ENCODE data around the gene A3GALT2. TPM values are rescaled to one million over a fixed set of nuclear protein-coding genes. Genes with fewer than 3 reads are reported as not detected.

Gene A3GALT2
- total RNA-seq, 1 experiment from 2014 or later = not detected

DNA sequence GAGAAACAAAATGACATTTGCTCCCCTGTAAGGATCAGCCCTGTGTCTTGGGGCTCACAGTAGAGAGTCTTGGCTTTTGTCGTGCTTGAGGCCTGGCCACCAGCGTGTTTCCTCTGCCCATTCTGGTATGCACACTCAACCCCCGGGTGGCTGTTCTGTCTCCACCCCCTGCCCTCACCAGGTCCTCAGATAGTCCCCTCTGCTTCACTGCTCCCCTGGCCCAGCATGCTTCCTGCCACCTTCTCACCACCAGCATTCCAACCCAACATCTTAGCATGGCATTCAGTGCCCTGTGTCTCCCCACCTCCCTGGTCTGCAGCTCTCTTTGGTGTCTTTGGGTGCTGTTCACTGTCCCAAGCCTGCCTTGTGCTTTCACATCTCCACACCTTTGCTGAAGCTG lies 48.4 kb downstream of the A3GALT2 start (continued):
- TF ChIP-seq, protein P1, sequence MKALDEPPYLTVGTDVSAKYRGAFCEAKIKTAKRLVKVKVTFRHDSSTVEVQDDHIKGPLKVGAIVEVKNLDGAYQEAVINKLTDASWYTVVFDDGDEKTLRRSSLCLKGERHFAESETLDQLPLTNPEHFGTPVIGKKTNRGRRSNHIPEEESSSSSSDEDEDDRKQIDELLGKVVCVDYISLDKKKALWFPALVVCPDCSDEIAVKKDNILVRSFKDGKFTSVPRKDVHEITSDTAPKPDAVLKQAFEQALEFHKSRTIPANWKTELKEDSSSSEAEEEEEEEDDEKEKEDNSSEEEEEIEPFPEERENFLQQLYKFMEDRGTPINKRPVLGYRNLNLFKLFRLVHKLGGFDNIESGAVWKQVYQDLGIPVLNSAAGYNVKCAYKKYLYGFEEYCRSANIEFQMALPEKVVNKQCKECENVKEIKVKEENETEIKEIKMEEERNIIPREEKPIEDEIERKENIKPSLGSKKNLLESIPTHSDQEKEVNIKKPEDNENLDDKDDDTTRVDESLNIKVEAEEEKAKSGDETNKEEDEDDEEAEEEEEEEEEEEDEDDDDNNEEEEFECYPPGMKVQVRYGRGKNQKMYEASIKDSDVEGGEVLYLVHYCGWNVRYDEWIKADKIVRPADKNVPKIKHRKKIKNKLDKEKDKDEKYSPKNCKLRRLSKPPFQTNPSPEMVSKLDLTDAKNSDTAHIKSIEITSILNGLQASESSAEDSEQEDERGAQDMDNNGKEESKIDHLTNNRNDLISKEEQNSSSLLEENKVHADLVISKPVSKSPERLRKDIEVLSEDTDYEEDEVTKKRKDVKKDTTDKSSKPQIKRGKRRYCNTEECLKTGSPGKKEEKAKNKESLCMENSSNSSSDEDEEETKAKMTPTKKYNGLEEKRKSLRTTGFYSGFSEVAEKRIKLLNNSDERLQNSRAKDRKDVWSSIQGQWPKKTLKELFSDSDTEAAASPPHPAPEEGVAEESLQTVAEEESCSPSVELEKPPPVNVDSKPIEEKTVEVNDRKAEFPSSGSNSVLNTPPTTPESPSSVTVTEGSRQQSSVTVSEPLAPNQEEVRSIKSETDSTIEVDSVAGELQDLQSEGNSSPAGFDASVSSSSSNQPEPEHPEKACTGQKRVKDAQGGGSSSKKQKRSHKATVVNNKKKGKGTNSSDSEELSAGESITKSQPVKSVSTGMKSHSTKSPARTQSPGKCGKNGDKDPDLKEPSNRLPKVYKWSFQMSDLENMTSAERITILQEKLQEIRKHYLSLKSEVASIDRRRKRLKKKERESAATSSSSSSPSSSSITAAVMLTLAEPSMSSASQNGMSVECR (CRISPR knock-in tag; IDR thresholded peaks at IDR 0.05; ENCODE audit: borderline replicate concordance) = no peak
- TF ChIP-seq NFATC4 (CRISPR knock-in tag; IDR thresholded peaks at IDR 0.05) = no peak
- TF ChIP-seq, protein P2, sequence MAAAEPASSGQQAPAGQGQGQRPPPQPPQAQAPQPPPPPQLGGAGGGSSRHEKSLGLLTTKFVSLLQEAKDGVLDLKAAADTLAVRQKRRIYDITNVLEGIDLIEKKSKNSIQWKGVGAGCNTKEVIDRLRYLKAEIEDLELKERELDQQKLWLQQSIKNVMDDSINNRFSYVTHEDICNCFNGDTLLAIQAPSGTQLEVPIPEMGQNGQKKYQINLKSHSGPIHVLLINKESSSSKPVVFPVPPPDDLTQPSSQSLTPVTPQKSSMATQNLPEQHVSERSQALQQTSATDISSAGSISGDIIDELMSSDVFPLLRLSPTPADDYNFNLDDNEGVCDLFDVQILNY (CRISPR knock-in tag; IDR thresholded peaks at IDR 0.05) = no peak
- no peak for TF ChIP-seq NR1H2 (CRISPR knock-in tag; IDR thresholded peaks at IDR 0.05)
- TF ChIP-seq, protein P3, sequence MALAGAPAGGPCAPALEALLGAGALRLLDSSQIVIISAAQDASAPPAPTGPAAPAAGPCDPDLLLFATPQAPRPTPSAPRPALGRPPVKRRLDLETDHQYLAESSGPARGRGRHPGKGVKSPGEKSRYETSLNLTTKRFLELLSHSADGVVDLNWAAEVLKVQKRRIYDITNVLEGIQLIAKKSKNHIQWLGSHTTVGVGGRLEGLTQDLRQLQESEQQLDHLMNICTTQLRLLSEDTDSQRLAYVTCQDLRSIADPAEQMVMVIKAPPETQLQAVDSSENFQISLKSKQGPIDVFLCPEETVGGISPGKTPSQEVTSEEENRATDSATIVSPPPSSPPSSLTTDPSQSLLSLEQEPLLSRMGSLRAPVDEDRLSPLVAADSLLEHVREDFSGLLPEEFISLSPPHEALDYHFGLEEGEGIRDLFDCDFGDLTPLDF (CRISPR knock-in tag; IDR thresholded peaks at IDR 0.05) = no peak
- no peak for TF ChIP-seq NFE2L1 (CRISPR knock-in tag; IDR thresholded peaks at IDR 0.05)
- TF ChIP-seq, protein P4, sequence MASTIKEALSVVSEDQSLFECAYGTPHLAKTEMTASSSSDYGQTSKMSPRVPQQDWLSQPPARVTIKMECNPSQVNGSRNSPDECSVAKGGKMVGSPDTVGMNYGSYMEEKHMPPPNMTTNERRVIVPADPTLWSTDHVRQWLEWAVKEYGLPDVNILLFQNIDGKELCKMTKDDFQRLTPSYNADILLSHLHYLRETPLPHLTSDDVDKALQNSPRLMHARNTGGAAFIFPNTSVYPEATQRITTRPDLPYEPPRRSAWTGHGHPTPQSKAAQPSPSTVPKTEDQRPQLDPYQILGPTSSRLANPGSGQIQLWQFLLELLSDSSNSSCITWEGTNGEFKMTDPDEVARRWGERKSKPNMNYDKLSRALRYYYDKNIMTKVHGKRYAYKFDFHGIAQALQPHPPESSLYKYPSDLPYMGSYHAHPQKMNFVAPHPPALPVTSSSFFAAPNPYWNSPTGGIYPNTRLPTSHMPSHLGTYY (CRISPR knock-in tag; IDR thresholded peaks at IDR 0.05) = no peak
- TF ChIP-seq, protein P5, sequence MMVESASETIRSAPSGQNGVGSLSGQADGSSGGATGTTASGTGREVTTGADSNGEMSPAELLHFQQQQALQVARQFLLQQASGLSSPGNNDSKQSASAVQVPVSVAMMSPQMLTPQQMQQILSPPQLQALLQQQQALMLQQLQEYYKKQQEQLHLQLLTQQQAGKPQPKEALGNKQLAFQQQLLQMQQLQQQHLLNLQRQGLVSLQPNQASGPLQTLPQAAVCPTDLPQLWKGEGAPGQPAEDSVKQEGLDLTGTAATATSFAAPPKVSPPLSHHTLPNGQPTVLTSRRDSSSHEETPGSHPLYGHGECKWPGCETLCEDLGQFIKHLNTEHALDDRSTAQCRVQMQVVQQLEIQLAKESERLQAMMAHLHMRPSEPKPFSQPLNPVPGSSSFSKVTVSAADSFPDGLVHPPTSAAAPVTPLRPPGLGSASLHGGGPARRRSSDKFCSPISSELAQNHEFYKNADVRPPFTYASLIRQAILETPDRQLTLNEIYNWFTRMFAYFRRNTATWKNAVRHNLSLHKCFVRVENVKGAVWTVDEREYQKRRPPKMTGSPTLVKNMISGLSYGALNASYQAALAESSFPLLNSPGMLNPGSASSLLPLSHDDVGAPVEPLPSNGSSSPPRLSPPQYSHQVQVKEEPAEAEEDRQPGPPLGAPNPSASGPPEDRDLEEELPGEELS (CRISPR knock-in tag; IDR thresholded peaks at IDR 0.05) = no peak

DNA sequence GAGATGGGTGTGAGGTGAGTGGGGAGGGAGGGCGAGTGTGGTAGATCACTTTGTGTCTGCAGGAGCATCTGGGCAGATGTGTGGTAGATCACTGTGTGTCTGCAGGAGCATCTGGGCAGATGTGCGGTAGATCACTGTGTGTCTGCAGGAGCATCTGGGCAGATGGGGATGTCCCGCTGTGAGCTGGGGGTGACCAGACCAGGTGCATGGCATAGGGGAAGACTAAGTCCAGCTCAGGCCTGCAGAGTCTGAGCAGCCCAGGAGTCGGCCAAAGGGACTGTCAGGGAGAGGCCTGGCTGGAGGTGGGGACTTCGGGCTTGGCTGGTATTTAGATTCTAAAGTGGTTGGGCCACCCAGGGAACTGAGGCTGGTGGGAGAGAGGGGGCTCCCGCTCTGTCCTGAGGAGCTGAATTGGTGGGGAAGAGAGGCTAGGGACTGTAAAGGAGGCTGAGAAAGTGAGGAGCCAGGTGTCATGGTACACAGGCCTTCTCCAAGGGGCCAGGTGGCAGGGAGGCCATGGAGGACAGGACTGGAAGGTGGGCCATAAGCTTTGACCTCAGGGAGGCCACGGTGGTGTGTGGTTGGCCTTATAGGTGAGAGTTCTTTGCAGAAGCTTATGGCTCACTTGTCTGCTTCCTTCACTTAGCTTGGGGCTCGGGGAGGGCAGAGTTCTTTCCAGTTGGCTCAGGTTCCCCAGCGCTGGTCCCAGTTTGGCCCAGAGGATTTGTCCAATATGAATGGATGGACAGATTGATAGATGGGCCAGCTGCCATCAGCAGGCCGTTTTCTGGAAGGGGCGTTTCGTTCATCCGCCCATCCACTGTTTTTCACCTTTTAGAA lies 49.0 kb downstream of the A3GALT2 start:
- no peak for DNase-seq (ENCODE audit: low spot score)
- Mint-ChIP-seq H3K9me3 (no peaks in the 10 kb centered on the region), H3K4me3 (no peak overlapping the region), H3K27me3 (ENCODE audit: low read depth) (no peaks in the 10 kb centered on the region), H3K27ac (no peak overlapping the region), H3K4me1 (peaks cover 30% of the 10 kb centered on the region), H3K36me3 (peaks cover 6% of the 10 kb centered on the region)
- no peak for ATAC-seq
- ChIA-PET CTCF (interaction anchor here (1.5 to 2.3 kb wide), 2 partner anchors 24 to 134 kb away, joined by 6 to 7 read pairs; no protein-coding TSS in a partner anchor), POLR2A (no interaction called here)
- TF ChIP-seq, protein P2 (CRISPR knock-in tag; IDR thresholded peaks at IDR 0.05) = no peak
- TF ChIP-seq, protein P4 (CRISPR knock-in tag; IDR thresholded peaks at IDR 0.05) = no peak
- TF ChIP-seq, protein P6, sequence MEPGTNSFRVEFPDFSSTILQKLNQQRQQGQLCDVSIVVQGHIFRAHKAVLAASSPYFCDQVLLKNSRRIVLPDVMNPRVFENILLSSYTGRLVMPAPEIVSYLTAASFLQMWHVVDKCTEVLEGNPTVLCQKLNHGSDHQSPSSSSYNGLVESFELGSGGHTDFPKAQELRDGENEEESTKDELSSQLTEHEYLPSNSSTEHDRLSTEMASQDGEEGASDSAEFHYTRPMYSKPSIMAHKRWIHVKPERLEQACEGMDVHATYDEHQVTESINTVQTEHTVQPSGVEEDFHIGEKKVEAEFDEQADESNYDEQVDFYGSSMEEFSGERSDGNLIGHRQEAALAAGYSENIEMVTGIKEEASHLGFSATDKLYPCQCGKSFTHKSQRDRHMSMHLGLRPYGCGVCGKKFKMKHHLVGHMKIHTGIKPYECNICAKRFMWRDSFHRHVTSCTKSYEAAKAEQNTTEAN (CRISPR knock-in tag; IDR thresholded peaks at IDR 0.05) = no peak
- TF ChIP-seq, protein P7, sequence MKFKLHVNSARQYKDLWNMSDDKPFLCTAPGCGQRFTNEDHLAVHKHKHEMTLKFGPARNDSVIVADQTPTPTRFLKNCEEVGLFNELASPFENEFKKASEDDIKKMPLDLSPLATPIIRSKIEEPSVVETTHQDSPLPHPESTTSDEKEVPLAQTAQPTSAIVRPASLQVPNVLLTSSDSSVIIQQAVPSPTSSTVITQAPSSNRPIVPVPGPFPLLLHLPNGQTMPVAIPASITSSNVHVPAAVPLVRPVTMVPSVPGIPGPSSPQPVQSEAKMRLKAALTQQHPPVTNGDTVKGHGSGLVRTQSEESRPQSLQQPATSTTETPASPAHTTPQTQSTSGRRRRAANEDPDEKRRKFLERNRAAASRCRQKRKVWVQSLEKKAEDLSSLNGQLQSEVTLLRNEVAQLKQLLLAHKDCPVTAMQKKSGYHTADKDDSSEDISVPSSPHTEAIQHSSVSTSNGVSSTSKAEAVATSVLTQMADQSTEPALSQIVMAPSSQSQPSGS (CRISPR knock-in tag; IDR thresholded peaks at IDR 0.05; ENCODE audit: borderline replicate concordance, low read depth) = no peak
- TF ChIP-seq, protein P8, sequence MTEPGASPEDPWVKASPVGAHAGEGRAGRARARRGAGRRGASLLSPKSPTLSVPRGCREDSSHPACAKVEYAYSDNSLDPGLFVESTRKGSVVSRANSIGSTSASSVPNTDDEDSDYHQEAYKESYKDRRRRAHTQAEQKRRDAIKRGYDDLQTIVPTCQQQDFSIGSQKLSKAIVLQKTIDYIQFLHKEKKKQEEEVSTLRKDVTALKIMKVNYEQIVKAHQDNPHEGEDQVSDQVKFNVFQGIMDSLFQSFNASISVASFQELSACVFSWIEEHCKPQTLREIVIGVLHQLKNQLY (CRISPR knock-in tag; IDR thresholded peaks at IDR 0.05) = no peak
- TF ChIP-seq, protein P9, sequence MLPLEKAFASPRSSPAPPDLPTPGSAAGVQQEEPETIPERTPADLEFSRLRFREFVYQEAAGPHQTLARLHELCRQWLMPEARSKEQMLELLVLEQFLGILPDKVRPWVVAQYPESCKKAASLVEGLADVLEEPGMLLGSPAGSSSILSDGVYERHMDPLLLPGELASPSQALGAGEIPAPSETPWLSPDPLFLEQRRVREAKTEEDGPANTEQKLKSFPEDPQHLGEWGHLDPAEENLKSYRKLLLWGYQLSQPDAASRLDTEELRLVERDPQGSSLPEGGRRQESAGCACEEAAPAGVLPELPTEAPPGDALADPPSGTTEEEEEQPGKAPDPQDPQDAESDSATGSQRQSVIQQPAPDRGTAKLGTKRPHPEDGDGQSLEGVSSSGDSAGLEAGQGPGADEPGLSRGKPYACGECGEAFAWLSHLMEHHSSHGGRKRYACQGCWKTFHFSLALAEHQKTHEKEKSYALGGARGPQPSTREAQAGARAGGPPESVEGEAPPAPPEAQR (CRISPR knock-in tag; IDR thresholded peaks at IDR 0.05) = no peak
- TF ChIP-seq, protein P10, sequence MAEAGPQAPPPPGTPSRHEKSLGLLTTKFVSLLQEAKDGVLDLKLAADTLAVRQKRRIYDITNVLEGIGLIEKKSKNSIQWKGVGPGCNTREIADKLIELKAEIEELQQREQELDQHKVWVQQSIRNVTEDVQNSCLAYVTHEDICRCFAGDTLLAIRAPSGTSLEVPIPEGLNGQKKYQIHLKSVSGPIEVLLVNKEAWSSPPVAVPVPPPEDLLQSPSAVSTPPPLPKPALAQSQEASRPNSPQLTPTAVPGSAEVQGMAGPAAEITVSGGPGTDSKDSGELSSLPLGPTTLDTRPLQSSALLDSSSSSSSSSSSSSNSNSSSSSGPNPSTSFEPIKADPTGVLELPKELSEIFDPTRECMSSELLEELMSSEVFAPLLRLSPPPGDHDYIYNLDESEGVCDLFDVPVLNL (CRISPR knock-in tag; IDR thresholded peaks at IDR 0.05; ENCODE audit: borderline replicate concordance, low read depth) = no peak

Data from WTC11 (cell line).